HFF-Myc (cell line): Measurements from ENCODE around the gene PTCD2.

Source experiments
- DNase-seq: peaks from one replicate; pipeline ENCODE4 v3.0.0-alpha.2; 2011; ENCODE audit warnings: low read depth; ENCODE audit errors: extremely low read depth
- H3K4me3 ChIP-seq: replicated peaks from 2 replicates; pipeline ENCODE4 v1.5.1; 2011; ENCODE audit warnings: low read depth, mild to moderate bottlenecking, control low read depth, low read length
- CTCF ChIP-seq: IDR thresholded peaks from 2 replicates; pipeline ENCODE4 v1.5.1; 2012; ENCODE audit warnings: mild to moderate bottlenecking, low read depth, low read length, control low read depth; ENCODE audit errors: missing control alignments

PTCD2 gene

GRCh38 chr5:72407078-72407477, 86.9 kb downstream of the PTCD2 start:
- TF ChIP-seq CTCF: no peak

GRCh38 chr5:72407541-72407940, 87.4 kb downstream of the PTCD2 start:
- TF ChIP-seq CTCF: no peak
- DNase-seq: no peak
- H3K4me3 ChIP-seq: no peak overlapping the region

More at GRCh38 chr5:72407078-72407477, 86.9 kb downstream of the PTCD2 start:
- no peak for DNase-seq
- H3K4me3 ChIP-seq: no peak overlapping the region

GRCh38 chr5:72408127-72408526, 88.0 kb downstream of the PTCD2 start:
- no peak for TF ChIP-seq CTCF
- no peak for DNase-seq
- no peak overlapping the region for H3K4me3 ChIP-seq

- no peak overlapping the region for H3K4me3 ChIP-seq
- DNase-seq: no peak
- TF ChIP-seq CTCF: no peak
Observed at GRCh38 chr5:72408603-72409002, 88.4 kb downstream of the PTCD2 start.

GRCh38 chr5:72410688-72411295, 90.6 kb downstream of the PTCD2 start:
- no peak for DNase-seq
- TF ChIP-seq CTCF: no peak
- no peak overlapping the region for H3K4me3 ChIP-seq

- H3K4me3 ChIP-seq: no peak overlapping the region
- DNase-seq: no peak
- peak; percentile 19 for TF ChIP-seq CTCF
Observed at GRCh38 chr5:72412283-72413055, 92.3 kb downstream of the PTCD2 start.
